H1 (cell line): Measurements from ENCODE around the gene ADAMTS1. TPM values are rescaled to one million over a fixed set of nuclear protein-coding genes. Genes with fewer than 3 reads are reported as not detected.

Source experiments
- CTCF ChIA-PET: fragments of 300-600 bp; sonication (Branson Sonifier 250); formaldehyde crosslinking; loops from one replicate; lab custom pipeline; 2021; ENCODE audit not compliant: partially characterized antibody; lab: Charles Lee
- POLR2A ChIA-PET: fragments of 300-600 bp; sonication (Branson Sonifier 250); formaldehyde crosslinking; loops from one replicate; lab custom pipeline; 2021; ENCODE audit warnings: inconsistent platforms; ENCODE audit not compliant: partially characterized antibody; lab: Charles Lee
- DNase-seq, 2 experiments: peaks; one replicate each; pipeline versions ENCODE4 v3.0.0 to v3.0.0-alpha.2; 2010 to 2022; ENCODE audit warnings: low spot score in 2 of 2, low read depth in 1 of 2, mixed read lengths in 1 of 2
- FAIRE-seq: peaks from 2 replicates; lab custom pipeline; 2011; peaks lifted over from hg19 to GRCh38; lab: Jason Lieb, UNC
- H2AFZ ChIP-seq: 2 replicates; pipeline ENCODE4 v1.8.1; 2012; ENCODE audit warnings: low read length, inconsistent platforms
- H2AK5ac ChIP-seq: 2 replicates; pipeline ENCODE4 v1.6.1; 2013; ENCODE audit warnings: low read depth, low read length
- H2BK120ac ChIP-seq: replicated peaks from 2 replicates; pipeline ENCODE3; 2013; ENCODE audit warnings: low read depth, low read length, inconsistent platforms
- H2BK12ac ChIP-seq: 2 replicates; pipeline ENCODE4 v1.6.1; 2013; ENCODE audit warnings: low read depth, low read length
- H2BK15ac ChIP-seq: 2 replicates; pipeline ENCODE4 v1.6.1; 2013; ENCODE audit warnings: low read length
- H2BK20ac ChIP-seq: 2 replicates; pipeline ENCODE4 v1.6.1; 2013; ENCODE audit warnings: low read length
- H2BK5ac ChIP-seq: 2 replicates; pipeline ENCODE4 v1.6.1; 2013; ENCODE audit warnings: low read depth, low read length
- H3K14ac ChIP-seq: 2 replicates; pipeline ENCODE4 v1.6.1; 2013; ENCODE audit warnings: inconsistent platforms; ENCODE audit not compliant: insufficient read length
- H3K18ac ChIP-seq: 2 replicates; pipeline ENCODE4 v1.6.1; 2013; ENCODE audit warnings: low read length; ENCODE audit errors: extremely low read depth
- H3K23ac ChIP-seq: 2 replicates; pipeline ENCODE4 v1.6.1; 2013; ENCODE audit warnings: inconsistent platforms; ENCODE audit not compliant: insufficient read length
- H3K23me2 ChIP-seq: 2 replicates; pipeline ENCODE4 v1.6.1; 2013; ENCODE audit warnings: low read depth, low read length
- H3K27ac ChIP-seq: 2 replicates; pipeline ENCODE4 v1.6.1; 2011; ENCODE audit warnings: low read depth, low read length, inconsistent platforms
- H3K27me3 ChIP-seq, 4 experiments: replicated peaks in 1 of 4; 1 replicate in 1 of 4; 2 replicates in 3 of 4; pipeline versions ENCODE4 v1.6.1 to v1.8.1; 2011 to 2013; ENCODE audit warnings: low read length in 3 of 4, mild to moderate bottlenecking in 3 of 4, inconsistent platforms in 2 of 4, mixed read lengths in 2 of 4, moderate library complexity in 1 of 4; ENCODE audit not compliant: control insufficient read depth in 3 of 4, insufficient read depth in 3 of 4; ENCODE audit errors: extremely low read depth in 1 of 4
- H3K36me3 ChIP-seq, 4 experiments: 2 replicates each; pipeline versions ENCODE4 v1.6.1 to v1.8.1; 2011 to 2013; ENCODE audit warnings: mild to moderate bottlenecking in 4 of 4, low read length in 3 of 4, moderate library complexity in 2 of 4, control low read depth in 1 of 4, inconsistent platforms in 1 of 4; ENCODE audit not compliant: insufficient read depth in 4 of 4, control insufficient read depth in 2 of 4
- H3K4ac ChIP-seq: replicated peaks from 2 replicates; pipeline ENCODE3; 2013; ENCODE audit warnings: low read length, low read depth, mixed read lengths, inconsistent platforms; ENCODE audit not compliant: insufficient read length
- H3K4me1 ChIP-seq, 4 experiments: replicated peaks in 1 of 4; 1 replicate in 1 of 4; 2 replicates in 3 of 4; pipeline versions ENCODE4 v1.6.1 to v1.8.1; 2011 to 2013; ENCODE audit warnings: low read length in 3 of 4, inconsistent platforms in 2 of 4, mixed read lengths in 1 of 4; ENCODE audit not compliant: insufficient read depth in 4 of 4, control insufficient read depth in 3 of 4
- H3K4me2 ChIP-seq, 2 experiments: 2 replicates each; pipeline versions ENCODE4 v1.6.1 to v1.8.1; 2011 to 2013; ENCODE audit warnings: low read depth in 2 of 2, low read length in 2 of 2, control low read depth in 1 of 2, inconsistent platforms in 1 of 2, mild to moderate bottlenecking in 1 of 2; ENCODE audit not compliant: insufficient read depth in 1 of 2
- H3K4me3 ChIP-seq, 4 experiments: fragments of 200-600, 300-600 bp in 1 of 4; sonication (generic), shearing (Covaris generic), sonication (Bioruptor Twin) in 1 of 4; 2 replicates each; pipeline versions ENCODE4 v1.5.1 to v1.8.1; 2011 to 2016; ENCODE audit warnings: low read length in 4 of 4, low read depth in 3 of 4, control low read depth in 2 of 4, inconsistent platforms in 2 of 4, mild to moderate bottlenecking in 2 of 4, mixed read lengths in 1 of 4, moderate library complexity in 1 of 4; ENCODE audit not compliant: insufficient read depth in 2 of 4; ENCODE audit errors: extremely low read depth in 1 of 4
- H3K56ac ChIP-seq: replicated peaks from 2 replicates; pipeline ENCODE3; 2013; ENCODE audit warnings: low read depth, mild to moderate bottlenecking, mixed read lengths, low read length, inconsistent platforms; ENCODE audit not compliant: insufficient read length
- H3K79me1 ChIP-seq: 2 replicates; pipeline ENCODE4 v1.6.1; 2013; ENCODE audit warnings: low read depth, low read length, control low read depth
- H3K79me2 ChIP-seq, 2 experiments: 2 replicates each; pipeline versions ENCODE4 v1.6.1 to v1.8.1; 2012 to 2013; ENCODE audit warnings: low read length in 2 of 2, mild to moderate bottlenecking in 2 of 2, inconsistent platforms in 1 of 2; ENCODE audit not compliant: insufficient read depth in 2 of 2, control insufficient read depth in 1 of 2
- H3K9ac ChIP-seq, 4 experiments: replicated peaks in 1 of 4; 1 replicate in 1 of 4; 2 replicates in 3 of 4; pipeline versions ENCODE4 v1.6.1 to v1.8.1; 2011 to 2013; ENCODE audit warnings: low read depth in 3 of 4, low read length in 3 of 4, control low read depth in 2 of 4, mild to moderate bottlenecking in 2 of 4, moderate library complexity in 2 of 4, inconsistent platforms in 1 of 4; ENCODE audit errors: extremely low read depth in 1 of 4
- H3K9me3 ChIP-seq, 2 experiments: 2 replicates each; pipeline versions ENCODE4 v1.6.1 to v1.8.1; 2012 to 2013; ENCODE audit warnings: mild to moderate bottlenecking in 2 of 2, moderate library complexity in 2 of 2, control low read depth in 1 of 2, inconsistent platforms in 1 of 2, low read depth in 1 of 2, low read length in 1 of 2, mixed read lengths in 1 of 2; ENCODE audit not compliant: insufficient read depth in 2 of 2
- H4K20me1 ChIP-seq, 2 experiments: replicated peaks in 1 of 2; 2 replicates each; pipeline versions ENCODE3 to v1.8.1; 2011 to 2013; ENCODE audit warnings: inconsistent platforms in 2 of 2, low read length in 2 of 2, mild to moderate bottlenecking in 1 of 2; ENCODE audit not compliant: insufficient read depth in 2 of 2, control insufficient read depth in 1 of 2
- H4K5ac ChIP-seq: 2 replicates; pipeline ENCODE4 v1.6.1; 2013; ENCODE audit warnings: low read length, low read depth, mixed read lengths, inconsistent platforms; ENCODE audit not compliant: insufficient read length
- H4K8ac ChIP-seq: 2 replicates; pipeline ENCODE4 v1.8.0; 2013; ENCODE audit warnings: mild to moderate bottlenecking, moderate library complexity, low read length, inconsistent platforms; ENCODE audit not compliant: insufficient read depth; ENCODE audit errors: extremely low read depth
- H4K91ac ChIP-seq: replicated peaks from 2 replicates; pipeline ENCODE3; 2013; ENCODE audit warnings: low read length, mixed read lengths, inconsistent platforms; ENCODE audit not compliant: insufficient read length
- HDAC2 ChIP-seq, 2 experiments: fragments of 300-600 bp in 1 of 2; sonication (generic) in 1 of 2; IDR thresholded peaks; 2 replicates each; pipeline ENCODE4 v1.6.1; 2011 to 2012; ENCODE audit warnings: low read depth in 2 of 2, low read length in 2 of 2, mild to moderate bottlenecking in 2 of 2, moderate library complexity in 2 of 2, borderline replicate concordance in 1 of 2, inconsistent platforms in 1 of 2
- POU5F1 ChIP-seq: IDR thresholded peaks from 2 replicates; pipeline ENCODE4 v1.6.1; 2011; ENCODE audit warnings: low read depth, mild to moderate bottlenecking, low read length, moderate library complexity
- SP4 ChIP-seq: IDR thresholded peaks from 2 replicates; pipeline ENCODE4 v1.6.1; 2012; ENCODE audit warnings: low read length, inconsistent platforms
- WGBS, 2 experiments: shearing (Covaris generic) in 1 of 2; methylation state at CpG; one replicate each; pipeline versions ENCODE4 v1.1.6 to v1.1.7; 2013 to 2015; ENCODE audit warnings: low lambda C conversion rate in 2 of 2, mixed read lengths in 2 of 2, inconsistent platforms in 1 of 2, low coverage in 1 of 2, missing lambda C conversion rate in 1 of 2; ENCODE audit not compliant: insufficient replicate concordance in 2 of 2, insufficient coverage in 1 of 2, insufficient read length in 1 of 2; ENCODE audit errors: extremely low coverage in 1 of 2, missing lambda C conversion rate in 1 of 2; 5-methylcytosine and 5-hydroxymethylcytosine counted together
- polyA plus RNA-seq, 7 experiments: library from polyadenylated mRNA; depleted of rRNA in 3 of 7; stranded (reverse) in 5 of 7; unstranded in 2 of 7; fragments of >200 nt in 5 of 7; fragments of 200-250 nt in 2 of 7; gene quantifications; 1 replicate in 5 of 7; 2 replicates in 1 of 7; 4 replicates in 1 of 7; pipeline versions ENCODE4 v1.2.1 to v1.2.3, GENCODE V29; 2011 to 2013; ENCODE audit warnings: missing spikeins in 2 of 7, mixed read lengths in 2 of 7
- total RNA-seq: library from RNA; stranded (reverse); fragmentation: NEBNext Ultra II Directional; extraction: Animal tissue kit (Norgen Biotek cat#: 25700); gene quantifications from 2 replicates; pipeline ENCODE4 v1.2.1, GENCODE V29; 2021

The ADAMTS1 gene
- total and polyA plus RNA-seq, 2 of the 8 experiments (the other 6 are each of a cell fraction or from before 2014, with no cell fraction given) = 10.7 to 22.4 TPM

DNA sequence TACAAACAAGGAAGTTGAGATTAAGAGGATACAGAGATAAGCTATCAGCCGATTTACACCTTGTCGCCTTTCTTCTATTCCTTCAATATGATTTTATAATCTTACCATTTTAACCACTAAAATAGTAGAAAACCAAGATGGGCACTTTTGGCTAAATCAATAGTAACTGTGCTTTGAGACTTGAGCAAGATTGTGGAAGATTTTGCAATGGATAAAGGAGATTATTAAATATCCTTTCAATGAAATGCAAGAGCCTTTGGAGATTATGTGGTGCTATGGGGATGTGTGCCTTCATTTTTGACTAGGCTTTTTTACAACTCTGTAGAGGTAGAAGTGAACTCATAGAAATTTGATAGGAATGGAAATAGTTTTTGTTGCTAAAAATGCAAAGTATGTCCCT is 33.7 kb downstream of the ADAMTS1 start:
- no peak overlapping the region for H3K23ac ChIP-seq
- H3K27me3 ChIP-seq = no peaks in the 10 kb centered on the region
- no peak overlapping the region for H2BK120ac ChIP-seq
- H4K8ac ChIP-seq = no peak overlapping the region
- H3K27ac ChIP-seq = no peak overlapping the region
- DNase-seq (no peak), FAIRE-seq (no peak)
- no peak overlapping the region for H2AFZ ChIP-seq
- no peak overlapping the region for H3K4me3 ChIP-seq
- no peak overlapping the region for H2BK5ac ChIP-seq
- 92% methylated on average over 2 of the region's 2 CpGs; no CpG with 5 or more reads in 1 of the 2 experiments for WGBS, 2 experiments
- H3K18ac ChIP-seq = no peak overlapping the region
- H3K4me2 ChIP-seq = no peak overlapping the region
- no peaks in the 10 kb centered on the region for H4K20me1 ChIP-seq
- POLR2A ChIA-PET = no interaction called here
- no peak overlapping the region for H2BK12ac ChIP-seq
- no peak overlapping the region for H3K9ac ChIP-seq
- no peak overlapping the region for H2BK20ac ChIP-seq
- no peaks in the 10 kb centered on the region for H3K36me3 ChIP-seq
- H3K14ac ChIP-seq = no peak overlapping the region
- no peaks in the 10 kb centered on the region for H3K23me2 ChIP-seq
- no peaks in the 10 kb centered on the region for H3K4me1 ChIP-seq
- H3K4ac ChIP-seq = no peak overlapping the region
- no peaks in the 10 kb centered on the region for H3K79me2 ChIP-seq
- no peaks in the 10 kb centered on the region for H3K79me1 ChIP-seq
- H4K5ac ChIP-seq = no peak overlapping the region
- no peak overlapping the region for H2AK5ac ChIP-seq
- no peak overlapping the region for H4K91ac ChIP-seq
- H3K9me3 ChIP-seq = no peaks in the 10 kb centered on the region
- CTCF ChIA-PET = interaction anchor here (1.2 kb wide), 1 partner anchor 23 kb away, joined by 3 read pairs; no protein-coding TSS in a partner anchor
- TF ChIP-seq SP4 (no peak), HDAC2 (IDR thresholded peaks at IDR 0.05; ENCODE audit: borderline replicate concordance in 1 of 2, low read depth in 2 of 2, low read length in 2 of 2) (no peak), POU5F1 (no peak)
- no peak overlapping the region for H2BK15ac ChIP-seq
- H3K56ac ChIP-seq = no peak overlapping the region
